Daoy (cell line): ENCODE measurements around the gene SLC24A4. TPM values are rescaled to one million over a fixed set of nuclear protein-coding genes. Genes with fewer than 3 reads are reported as not detected.

Experiments used
- DNase-seq: peaks from one replicate; pipeline ENCODE4 v3.0.0-alpha.2; 2015; ENCODE audit warnings: low read depth
- total RNA-seq: library from RNA; depleted of rRNA; stranded (reverse); fragments of >200 nt; shearing (Covaris generic); gene quantifications from 2 replicates; pipeline ENCODE4 v1.2.3, GENCODE V29; 2014; rRNA removed

SLC24A4 gene
- not detected in 2 replicates for total RNA-seq

- peak; percentile 16 for DNase-seq
These were observed at the start of gene SLC24A4 for GRCh38 chr14:92323011-92323915. Gene SLC24A4, plus strand, starts transcription at chr14:92323165. Its CDS starts 666 bp downstream, at chr14:92323831.

- DNase-seq = no peak
These were observed 49.8 kb upstream of the SLC24A4 start for GRCh38 chr14:92273166-92273565.

GRCh38 chr14:92274055-92274454 is 48.9 kb upstream of the SLC24A4 start:
- DNase-seq = no peak

- no peak for DNase-seq
These were observed 46.9 kb upstream of the SLC24A4 start for GRCh38 chr14:92276074-92276473.

GRCh38 chr14:92277031-92277430 is 45.9 kb upstream of the SLC24A4 start:
- DNase-seq = no peak

- no peak for DNase-seq
These were observed 42.3 kb upstream of the SLC24A4 start for GRCh38 chr14:92280554-92281262.

GRCh38 chr14:92282669-92283068 is 40.3 kb upstream of the SLC24A4 start:
- DNase-seq = no peak

- no peak for DNase-seq
These were observed 37.7 kb upstream of the SLC24A4 start for GRCh38 chr14:92285311-92285710.

- peak; percentile 10 for DNase-seq
These were observed 35.0 kb upstream of the SLC24A4 start for GRCh38 chr14:92287987-92288386.

- DNase-seq = no peak
These were observed 33.8 kb upstream of the SLC24A4 start for GRCh38 chr14:92288994-92289660.

- DNase-seq = no peak
These were observed 30.3 kb upstream of the SLC24A4 start for GRCh38 chr14:92292673-92293072.

- no peak for DNase-seq
These were observed 28.5 kb upstream of the SLC24A4 start for GRCh38 chr14:92294506-92294905.

GRCh38 chr14:92297818-92298595 is 25.0 kb upstream of the SLC24A4 start:
- no peak for DNase-seq

- DNase-seq = no peak
These were observed 20.5 kb upstream of the SLC24A4 start for GRCh38 chr14:92302481-92302880.

- no peak for DNase-seq
These were observed 14.2 kb upstream of the SLC24A4 start for GRCh38 chr14:92308716-92309115.

- DNase-seq = no peak
These were observed 12.9 kb upstream of the SLC24A4 start for GRCh38 chr14:92309968-92310530.

GRCh38 chr14:92310776-92311375 is 12.1 kb upstream of the SLC24A4 start:
- DNase-seq = no peak

- no peak for DNase-seq
These were observed 8.8 kb upstream of the SLC24A4 start for GRCh38 chr14:92314182-92314581.

- DNase-seq = no peak
These were observed 7.7 kb upstream of the SLC24A4 start for GRCh38 chr14:92315050-92315805.

GRCh38 chr14:92316176-92316575 is 6.8 kb upstream of the SLC24A4 start:
- DNase-seq = no peak
